Karpas-422 (cell line): ENCODE results near the gene ZNF57. TPM values are rescaled to one million over a fixed set of nuclear protein-coding genes. Genes with fewer than 3 reads are reported as not detected.

Source experiments
- total RNA-seq: library from RNA; depleted of rRNA; stranded (reverse); fragments of >200 nt; shearing (Covaris generic); gene quantifications from 2 replicates; pipeline ENCODE4 v1.2.3, GENCODE V29; 2014; ENCODE audit warnings: low replicate concordance; rRNA removed

Gene ZNF57
- total RNA-seq, 1 experiment from 2014 or later: 1.0 TPM

Other genes with a start within 250 kb of the ZNF57 start
- gene GNG7, start 198.2 kb upstream of the ZNF57 start, total RNA-seq: 0.19 and 1.3 TPM in 2 replicates
- gene DIRAS1, start 179.6 kb upstream of the ZNF57 start, total RNA-seq: not detected in 2 replicates
- gene SLC39A3, start 160.9 kb upstream of the ZNF57 start, total RNA-seq: 28.6 and 55.3 TPM in 2 replicates
- 31.2 and 55.8 TPM in 2 replicates for gene SGTA, start 117.7 kb upstream of the ZNF57 start, total RNA-seq
- 57.0 and 148 TPM in 2 replicates for gene THOP1, start 115.4 kb upstream of the ZNF57 start, total RNA-seq
- 2.6 and 4.0 TPM in 2 replicates for gene ZNF554, start 81.1 kb upstream of the ZNF57 start, total RNA-seq
- 1.4 TPM in 2 replicates for gene ZNF555, start 59.5 kb upstream of the ZNF57 start, total RNA-seq
- gene ZNF556, start 33.6 kb upstream of the ZNF57 start, total RNA-seq: not detected in 2 replicates
- gene ZNF77, start 44.0 kb downstream of the ZNF57 start, total RNA-seq: not detected in 2 replicates
- gene TLE6, start 76.6 kb downstream of the ZNF57 start, total RNA-seq: 3.4 and 5.0 TPM in 2 replicates
- not detected in 2 replicates for gene TLE2, start 128.4 kb downstream of the ZNF57 start, total RNA-seq
- gene TLE5, start 161.6 kb downstream of the ZNF57 start, total RNA-seq: 146 and 233 TPM in 2 replicates
- 0.58 and 2.6 TPM in 2 replicates for gene GNA11, start 193.4 kb downstream of the ZNF57 start, total RNA-seq
- not detected in 2 replicates for gene GNA15, start 235.1 kb downstream of the ZNF57 start, total RNA-seq